Neural progenitor cell (in vitro differentiated cells): Measurements from ENCODE around the gene CAPZB. TPM values are rescaled to one million over a fixed set of nuclear protein-coding genes. Genes with fewer than 3 reads are reported as not detected.

Source experiments
- DNase-seq: peaks from one replicate; pipeline ENCODE4 v3.0.0-alpha.2; 2016; ENCODE audit warnings: low spot score
- H2AFZ ChIP-seq: fragments of 200-600 bp; sonication (generic); replicated peaks from 2 replicates; pipeline ENCODE4 v1.6.1; 2016; ENCODE audit warnings: antibody characterized with exemption
- H3F3A ChIP-seq: fragments of 200-600 bp; sonication (generic); 2 replicates; pipeline ENCODE4 v1.6.1; 2016; ENCODE audit warnings: antibody characterized with exemption, low read depth
- H3K27ac ChIP-seq: fragments of 200-600 bp; sonication (generic); 2 replicates; pipeline ENCODE4 v1.5.1; 2016; ENCODE audit warnings: mild to moderate bottlenecking
- H3K27me3 ChIP-seq: fragments of 200-600 bp; sonication (generic); 2 replicates; pipeline ENCODE4 v1.6.1; 2016; ENCODE audit warnings: mild to moderate bottlenecking, moderate library complexity
- H3K36me3 ChIP-seq: fragments of 200-600 bp; sonication (generic); 2 replicates; pipeline ENCODE4 v1.5.1; 2016
- H3K4me1 ChIP-seq: fragments of 200-600 bp; sonication (generic); 2 replicates; pipeline ENCODE4 v1.6.1; 2016; ENCODE audit warnings: mixed run types
- H3K4me2 ChIP-seq: fragments of 200-600 bp; sonication (generic); 2 replicates; pipeline ENCODE4 v1.6.1; 2016
- H3K4me3 ChIP-seq: fragments of 200-600 bp; sonication (generic); 2 replicates; pipeline ENCODE4 v1.5.1; 2016
- H3K79me2 ChIP-seq: fragments of 200-600 bp; sonication (generic); 2 replicates; pipeline ENCODE4 v1.6.1; 2016; ENCODE audit warnings: low read depth
- H3K9ac ChIP-seq: fragments of 200-600 bp; sonication (generic); 2 replicates; pipeline ENCODE4 v1.6.1; 2016
- H3K9me3 ChIP-seq: fragments of 200-600 bp; sonication (generic); 2 replicates; pipeline ENCODE4 v1.5.1; 2016; ENCODE audit warnings: low read depth
- H4K20me1 ChIP-seq: fragments of 200-600 bp; sonication (generic); 2 replicates; pipeline ENCODE4 v1.6.1; 2016; ENCODE audit warnings: low read depth
- H3K27ac Mint-ChIP-seq: 3 replicates; pipeline ENCODE4 v1.8.0; 2021; ENCODE audit warnings: mixed read lengths
- H3K27me3 Mint-ChIP-seq: 2 replicates; pipeline ENCODE4 v1.8.0; 2022; ENCODE audit warnings: low read depth, mild to moderate bottlenecking, inconsistent platforms, moderate library complexity, mixed read lengths; ENCODE audit not compliant: insufficient read depth
- H3K36me3 Mint-ChIP-seq: 3 replicates; pipeline ENCODE4 v1.8.0; 2021; ENCODE audit warnings: mixed read lengths
- H3K4me1 Mint-ChIP-seq: 3 replicates; pipeline ENCODE4 v1.8.0; 2021; ENCODE audit warnings: mixed read lengths
- H3K4me3 Mint-ChIP-seq: 3 replicates; pipeline ENCODE4 v1.8.0; 2021; ENCODE audit warnings: mild to moderate bottlenecking, moderate library complexity, mixed read lengths
- H3K9me3 Mint-ChIP-seq: 3 replicates; pipeline ENCODE4 v1.8.0; 2020; ENCODE audit warnings: mixed read lengths
- CTCF ChIP-seq: fragments of 200-600 bp; sonication (generic); IDR thresholded peaks from 2 replicates; pipeline ENCODE4 v1.5.1; 2017; ENCODE audit warnings: antibody characterized with exemption, mild to moderate bottlenecking
- EZH2 ChIP-seq: fragments of 200-600 bp; sonication (generic); IDR thresholded peaks from 2 replicates; pipeline ENCODE4 v1.6.1; 2017; ENCODE audit warnings: antibody characterized with exemption, mild to moderate bottlenecking, moderate library complexity
- EZH2phosphoT487 ChIP-seq: fragments of 200-600 bp; sonication (generic); IDR thresholded peaks from 2 replicates; pipeline ENCODE4 v1.6.1; 2017; ENCODE audit warnings: antibody characterized with exemption
- total RNA-seq: library from RNA; depleted of rRNA; stranded (reverse); fragments of >200 nt; gene quantifications from 2 replicates; pipeline ENCODE4 v1.2.3, GENCODE V29; 2015; ENCODE audit warnings: low replicate concordance

Gene CAPZB
- total RNA-seq, 1 donor from 2014 or later, result 134 TPM

GRCh38 chr1:19367584-19368041 lies 117.7 kb downstream of the CAPZB start:
- H3K4me3 Mint-ChIP-seq, result no peak overlapping the region
- peaks cover 27% of the 10 kb centered on the region for H4K20me1 ChIP-seq
- H3K4me1 ChIP-seq, result peaks cover 9% of the 10 kb centered on the region
- TF ChIP-seq EZH2phosphoT487 (no peak), EZH2 (no peak), CTCF (no peak)
- no peak overlapping the region for H3K27ac Mint-ChIP-seq
- H3K79me2 ChIP-seq, result no peaks in the 10 kb centered on the region
- no peaks in the 10 kb centered on the region for H3K36me3 ChIP-seq
- H3F3A ChIP-seq, result peaks cover 5% of the 10 kb centered on the region
- H3K9me3 Mint-ChIP-seq, result no peaks in the 10 kb centered on the region
- no peak overlapping the region for H2AFZ ChIP-seq
- no peak overlapping the region for H3K4me3 ChIP-seq
- H3K27ac ChIP-seq, result no peak overlapping the region
- H3K4me2 ChIP-seq, result no peak overlapping the region
- peaks cover 1% of the 10 kb centered on the region for H3K36me3 Mint-ChIP-seq
- no peak overlapping the region for H3K9ac ChIP-seq
- H3K9me3 ChIP-seq, result no peaks in the 10 kb centered on the region
- H3K27me3 ChIP-seq, result no peaks in the 10 kb centered on the region
- no peak for DNase-seq
- no peaks in the 10 kb centered on the region for H3K4me1 Mint-ChIP-seq
- peaks cover 2% of the 10 kb centered on the region for H3K27me3 Mint-ChIP-seq

- H3F3A ChIP-seq, result peaks cover 5% of the 10 kb centered on the region
- H3K9ac ChIP-seq, result no peak overlapping the region
- no peak overlapping the region for H2AFZ ChIP-seq
- no peak overlapping the region for H3K4me2 ChIP-seq
- H3K4me3 Mint-ChIP-seq, result no peak overlapping the region
- no peak for DNase-seq
- no peaks in the 10 kb centered on the region for H3K9me3 Mint-ChIP-seq
- H3K9me3 ChIP-seq, result no peaks in the 10 kb centered on the region
- H3K4me1 Mint-ChIP-seq, result peaks cover 1% of the 10 kb centered on the region
- no peak overlapping the region for H3K27ac Mint-ChIP-seq
- peaks cover 27% of the 10 kb centered on the region for H4K20me1 ChIP-seq
- H3K27me3 Mint-ChIP-seq, result peaks cover 2% of the 10 kb centered on the region
- no peaks in the 10 kb centered on the region for H3K36me3 ChIP-seq
- H3K36me3 Mint-ChIP-seq, result peaks cover 2% of the 10 kb centered on the region
- H3K4me3 ChIP-seq, result no peak overlapping the region
- no peak overlapping the region for H3K27ac ChIP-seq
- no peaks in the 10 kb centered on the region for H3K27me3 ChIP-seq
- TF ChIP-seq EZH2phosphoT487, result no peak
- TF ChIP-seq EZH2, result no peak
- TF ChIP-seq CTCF, result no peak
- H3K4me1 ChIP-seq, result peaks cover 9% of the 10 kb centered on the region
- no peaks in the 10 kb centered on the region for H3K79me2 ChIP-seq
These were observed 118.5 kb downstream of the CAPZB start for GRCh38 chr1:19366599-19367536.

GRCh38 chr1:19365721-19366120 lies 119.6 kb downstream of the CAPZB start:
- no peak overlapping the region for H3K27ac ChIP-seq
- peaks cover 2% of the 10 kb centered on the region for H3K36me3 Mint-ChIP-seq
- no peak overlapping the region for H3K4me2 ChIP-seq
- no peak overlapping the region for H3K4me3 Mint-ChIP-seq
- H3K27me3 ChIP-seq, result no peaks in the 10 kb centered on the region
- H3K27ac Mint-ChIP-seq, result no peak overlapping the region
- H2AFZ ChIP-seq, result no peak overlapping the region
- H3K9me3 Mint-ChIP-seq, result no peaks in the 10 kb centered on the region
- H3K9me3 ChIP-seq, result no peaks in the 10 kb centered on the region
- no peak for TF ChIP-seq EZH2phosphoT487
- TF ChIP-seq EZH2, result no peak
- TF ChIP-seq CTCF, result no peak
- no peaks in the 10 kb centered on the region for H3K27me3 Mint-ChIP-seq
- no peak for DNase-seq
- H3K4me1 ChIP-seq, result peaks cover 9% of the 10 kb centered on the region
- no peaks in the 10 kb centered on the region for H3K36me3 ChIP-seq
- H3F3A ChIP-seq, result peaks cover 5% of the 10 kb centered on the region
- H3K4me1 Mint-ChIP-seq, result peaks cover 11% of the 10 kb centered on the region
- H3K4me3 ChIP-seq, result no peak overlapping the region
- H3K79me2 ChIP-seq, result no peaks in the 10 kb centered on the region
- H4K20me1 ChIP-seq, result peaks cover 29% of the 10 kb centered on the region
- no peak overlapping the region for H3K9ac ChIP-seq
